Esophagus (tissue), 2 donors: ENCODE data around the gene RSPH3. TPM values are rescaled to one million over a fixed set of nuclear protein-coding genes. Genes with fewer than 3 reads are reported as not detected.
"Not testable (repeated sequence)": the region's sequence is repeated elsewhere in the genome, so short reads cannot be mapped to it uniquely, and the experiment has no call there.

Experiments
- H3K27ac ChIP-seq, 2 donors: one replicate each; pipeline ENCODE4 v1.5.1; 2013; ENCODE audit warnings: low read depth in 2 of 2, mild to moderate bottlenecking in 2 of 2, inconsistent platforms in 1 of 2, low read length in 1 of 2, moderate library complexity in 1 of 2
- H3K27me3 ChIP-seq, 2 donors: one replicate each; pipeline ENCODE4 v1.6.1; 2013; ENCODE audit warnings: low read length in 2 of 2, control low read depth in 1 of 2, mild to moderate bottlenecking in 1 of 2; ENCODE audit not compliant: insufficient read depth in 2 of 2, control insufficient read depth in 1 of 2
- H3K36me3 ChIP-seq, 2 donors: one replicate each; pipeline ENCODE4 v1.6.1; 2013; ENCODE audit warnings: low read length in 1 of 2; ENCODE audit not compliant: control insufficient read depth in 2 of 2, insufficient read depth in 2 of 2
- H3K4me1 ChIP-seq, 2 donors: one replicate each; pipeline ENCODE4 v1.6.1; 2013; ENCODE audit warnings: low read length in 1 of 2; ENCODE audit not compliant: control insufficient read depth in 2 of 2, insufficient read depth in 2 of 2
- H3K4me3 ChIP-seq, 2 donors: one replicate each; pipeline ENCODE4 v1.5.1; 2013; ENCODE audit warnings: low read length in 2 of 2, mild to moderate bottlenecking in 2 of 2, low read depth in 1 of 2, moderate library complexity in 1 of 2
- H3K9me3 ChIP-seq, 2 donors: one replicate each; pipeline ENCODE4 v1.6.1; 2013; ENCODE audit warnings: mild to moderate bottlenecking in 2 of 2, low read depth in 1 of 2, low read length in 1 of 2, moderate library complexity in 1 of 2; ENCODE audit not compliant: control insufficient read depth in 2 of 2, insufficient read depth in 1 of 2
- WGBS, 2 donors: extraction: QIAGEN DNeasy Blood & Tissue Kit; methylation state at CpG; one replicate each; pipeline ENCODE4 v1.1.7; 2013; 5-methylcytosine and 5-hydroxymethylcytosine counted together
- polyA plus RNA-seq, 2 donors: library from polyadenylated mRNA; stranded (reverse); fragments of 200-250 nt; gene quantifications; one replicate each; pipeline ENCODE4 v1.2.3, GENCODE V29; 2013
- donor health status: healthy with polysubstance abuse.
- donor health status: Bipolar disorder and iron deficiency.

The RSPH3 gene
- polyA plus RNA-seq, 2 donors: 6.1 to 6.3 TPM

DNA sequence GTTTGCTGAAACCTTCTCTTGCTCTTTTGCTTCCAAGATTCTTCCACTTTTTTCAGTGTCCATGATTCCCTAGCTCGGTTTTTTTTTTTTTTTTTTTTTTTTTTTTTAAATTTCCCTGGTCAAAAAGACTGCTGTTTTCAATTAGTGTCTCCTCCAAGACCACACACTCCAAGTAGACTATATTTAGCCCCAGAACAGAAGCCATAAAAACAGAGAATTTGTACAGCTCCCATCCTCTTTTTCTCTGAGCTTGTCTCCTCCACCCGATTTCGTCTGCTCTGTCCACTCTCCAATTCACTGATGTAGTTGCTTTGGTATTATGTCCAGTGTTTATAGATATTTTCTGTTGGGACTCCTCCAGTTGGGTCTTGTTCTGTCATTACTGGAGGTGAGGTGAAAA, 37.6 kb downstream of the RSPH3 start:
- WGBS, 2 donors: 84 to 93% methylated on average over 3 of the region's 3 CpGs
- Histone ChIP-seq H3K4me3 (no peak overlapping the region), H3K9me3 (no peaks in the 10 kb centered on the region), H3K4me1 (no peaks in the 10 kb centered on the region), H3K36me3 (no peaks in the 10 kb centered on the region), H3K27me3 (no peaks in the 10 kb centered on the region), H3K27ac (no peak overlapping the region)

DNA sequence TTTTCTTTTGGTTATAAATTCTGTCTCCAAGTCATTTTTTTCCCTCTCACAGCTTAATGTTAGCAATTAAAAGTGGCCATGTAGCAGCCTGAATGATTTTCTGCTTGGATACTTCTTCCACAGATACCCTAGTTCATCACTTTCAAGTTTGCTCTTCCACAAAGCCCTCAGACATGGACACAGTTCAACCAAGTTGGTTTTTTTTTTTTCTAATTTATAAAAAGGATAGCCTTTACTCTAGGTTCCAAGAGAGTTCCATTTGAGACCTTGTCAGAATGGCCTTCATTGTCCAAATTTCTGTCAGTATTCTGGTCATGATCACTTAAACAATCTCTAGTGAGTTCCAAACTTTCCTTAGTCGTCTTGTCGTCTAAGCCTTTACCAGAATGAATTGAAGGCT, 40.0 kb downstream of the RSPH3 start:
- WGBS, 2 donors: 79 to 80% methylated on average over 2 of the region's 2 CpGs
- Histone ChIP-seq H3K4me1 (no peaks in the 10 kb centered on the region), H3K4me3 (no peak overlapping the region), H3K36me3 (no peaks in the 10 kb centered on the region), H3K27ac (no peak overlapping the region), H3K9me3 (peaks cover 0 to 2% of the 10 kb centered on the region in 2 donors), H3K27me3 (no peaks in the 10 kb centered on the region)

DNA sequence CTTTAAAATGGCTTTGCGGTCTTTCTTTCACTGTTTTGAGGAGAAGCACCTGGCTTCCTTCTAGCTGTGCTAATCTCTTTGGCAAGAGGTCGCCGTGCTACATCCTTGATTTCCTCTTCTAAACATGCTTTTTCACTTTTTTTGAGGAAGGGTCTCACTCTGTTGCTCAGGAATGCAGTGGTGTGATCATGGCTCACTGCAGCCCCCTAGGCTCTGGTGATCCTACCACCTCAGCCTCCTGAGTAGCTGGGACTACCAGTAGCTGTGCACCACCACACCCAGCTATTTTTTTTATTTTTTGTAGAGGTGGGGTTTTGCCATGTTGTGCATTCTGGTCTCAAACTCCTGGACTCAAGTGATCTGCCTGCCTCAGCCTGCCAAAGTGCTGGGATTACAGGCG, 40.5 kb downstream of the RSPH3 start:
- H3K36me3 ChIP-seq: no peaks in the 10 kb centered on the region
- no peak overlapping the region for H3K27ac ChIP-seq
- WGBS, 2 donors: 63 to 78% methylated on average over 4 of the region's 4 CpGs
- H3K4me1 ChIP-seq: no peaks in the 10 kb centered on the region
- H3K4me3 ChIP-seq: no peak overlapping the region
- H3K27me3 ChIP-seq: no peaks in the 10 kb centered on the region
- peaks cover 0 to 2% of the 10 kb centered on the region in 2 donors for H3K9me3 ChIP-seq

DNA sequence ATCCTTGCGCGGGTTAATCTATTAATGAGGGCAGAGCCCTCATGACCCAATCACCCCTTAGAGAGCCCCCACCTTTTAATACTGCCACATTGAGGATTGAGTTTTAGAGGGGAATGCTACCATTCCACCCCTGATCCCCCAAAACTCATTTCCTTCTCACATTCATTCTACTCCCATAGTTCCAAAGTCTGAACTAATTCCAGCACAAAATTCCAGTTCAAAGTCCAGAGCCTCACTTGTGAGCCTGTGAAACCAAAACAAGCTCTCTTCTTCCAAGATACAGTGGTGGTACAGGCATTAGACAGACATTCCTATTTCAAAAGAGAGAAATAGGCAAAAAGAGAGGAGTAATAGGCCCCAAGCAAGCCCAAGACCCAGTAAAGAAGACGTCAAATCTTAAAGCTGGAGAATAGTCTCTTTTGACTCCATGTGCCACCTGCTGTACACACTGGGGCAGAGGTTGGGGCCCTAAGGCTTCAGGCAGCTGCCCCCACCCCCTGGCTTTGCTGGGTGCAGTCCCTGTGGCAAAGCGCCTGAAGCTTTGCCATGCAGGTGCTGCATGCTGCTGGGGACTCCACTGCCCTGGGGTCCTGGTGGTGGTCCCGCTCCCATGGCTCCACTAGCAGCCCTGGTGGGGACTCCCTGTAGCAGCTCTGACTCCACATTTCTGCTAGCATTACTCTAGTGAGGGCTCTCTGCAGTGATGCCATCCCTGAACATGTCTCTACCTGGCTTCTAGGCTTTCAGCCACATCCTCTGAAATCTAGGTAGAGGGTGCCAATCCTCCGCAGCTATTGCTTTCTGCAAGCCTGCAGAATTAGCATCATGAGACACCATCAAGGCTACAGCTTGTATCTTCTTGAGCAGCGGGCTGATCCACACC, 41.3 kb downstream of the RSPH3 start:
- Histone ChIP-seq H3K4me3 (no peak overlapping the region), H3K27ac (peak overlapping the region in 1 of 2 donors; percentile 24)
- 61 to 72% methylated on average over 7 of the region's 7 CpGs for WGBS, 2 donors

DNA sequence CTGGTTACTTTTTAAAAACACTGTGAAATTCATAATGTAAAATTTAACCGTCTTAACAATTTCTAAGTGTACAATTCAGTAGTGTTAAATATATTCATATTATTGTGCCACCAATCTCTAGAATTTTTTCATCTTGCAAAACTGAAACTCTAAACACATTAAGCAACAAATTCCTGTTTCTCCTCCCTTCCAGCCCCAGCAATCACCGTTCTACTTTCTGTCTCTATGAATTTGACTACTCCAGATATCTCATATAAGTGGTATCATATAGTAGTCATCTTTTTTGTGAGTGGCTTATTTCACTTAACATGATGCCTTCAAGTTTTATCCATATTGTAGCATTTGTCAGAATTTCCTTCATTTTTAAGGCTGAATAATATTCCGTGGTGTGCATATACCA, 44.7 kb downstream of the RSPH3 start:
- WGBS, 2 donors: 93 to 95% methylated on average over 3 of the region's 3 CpGs
- Histone ChIP-seq H3K9me3 (peaks cover 0 to 2% of the 10 kb centered on the region in 2 donors), H3K36me3 (no peaks in the 10 kb centered on the region)

More for the DNA sequence above, 41.3 kb downstream of the RSPH3 start:
- H3K9me3 ChIP-seq: peaks cover 0 to 2% of the 10 kb centered on the region in 2 donors
- H3K36me3 ChIP-seq: no peaks in the 10 kb centered on the region
- no peaks in the 10 kb centered on the region for H3K27me3 ChIP-seq
- H3K4me1 ChIP-seq: no peaks in the 10 kb centered on the region

DNA sequence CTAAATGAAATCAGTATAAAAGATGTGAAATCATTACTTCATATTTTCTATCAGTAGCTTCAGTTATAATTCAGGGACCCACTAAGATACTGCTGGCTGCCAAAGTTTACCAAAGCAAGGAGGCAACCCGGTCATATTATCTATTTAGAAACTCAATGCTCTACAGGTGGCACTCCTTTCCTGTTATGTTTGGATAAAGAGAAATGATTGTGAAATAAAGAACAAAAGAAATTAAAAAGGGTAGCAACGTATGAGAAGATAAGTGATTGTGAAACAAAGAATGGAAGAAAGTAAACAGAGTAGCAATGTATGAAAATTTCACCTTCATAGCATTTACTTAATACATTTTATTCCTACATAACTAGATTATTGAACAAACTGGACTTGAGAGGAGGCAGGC, 45.2 kb downstream of the RSPH3 start:
- Histone ChIP-seq H3K36me3 (no peaks in the 10 kb centered on the region), H3K27me3 (no peaks in the 10 kb centered on the region), H3K4me1 (no peaks in the 10 kb centered on the region), H3K9me3 (peaks cover 0 to 2% of the 10 kb centered on the region in 2 donors), H3K27ac (no peak overlapping the region), H3K4me3 (no peak overlapping the region)
- 33 to 34% methylated on average over 2 of the region's 2 CpGs for WGBS, 2 donors

More for the DNA sequence above, 44.7 kb downstream of the RSPH3 start:
- Histone ChIP-seq H3K27ac (no peak overlapping the region), H3K4me1 (no peaks in the 10 kb centered on the region), H3K27me3 (no peaks in the 10 kb centered on the region), H3K4me3 (no peak overlapping the region)

DNA sequence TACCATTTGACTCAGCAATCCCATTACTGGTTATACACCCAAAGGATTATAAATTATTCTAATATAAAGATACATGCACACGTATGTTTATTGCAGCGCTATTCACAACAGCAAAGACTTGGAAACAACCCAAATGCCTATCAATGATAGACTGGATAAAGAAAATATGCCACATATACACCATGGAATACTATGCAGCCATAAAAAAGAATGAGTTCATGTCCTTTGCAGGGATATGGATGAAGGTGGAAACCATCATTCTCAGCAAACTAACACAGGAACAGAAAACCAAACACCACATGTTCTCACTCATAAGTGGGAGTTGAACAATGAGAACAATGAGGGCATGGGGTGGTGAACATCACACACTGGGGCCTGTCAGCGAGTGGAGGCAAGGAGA, 48.0 kb downstream of the RSPH3 start:
- WGBS, 2 donors: 93 to 95% methylated on average over 3 of the region's 3 CpGs
- H3K4me1 ChIP-seq: not testable (repeated sequence)

DNA sequence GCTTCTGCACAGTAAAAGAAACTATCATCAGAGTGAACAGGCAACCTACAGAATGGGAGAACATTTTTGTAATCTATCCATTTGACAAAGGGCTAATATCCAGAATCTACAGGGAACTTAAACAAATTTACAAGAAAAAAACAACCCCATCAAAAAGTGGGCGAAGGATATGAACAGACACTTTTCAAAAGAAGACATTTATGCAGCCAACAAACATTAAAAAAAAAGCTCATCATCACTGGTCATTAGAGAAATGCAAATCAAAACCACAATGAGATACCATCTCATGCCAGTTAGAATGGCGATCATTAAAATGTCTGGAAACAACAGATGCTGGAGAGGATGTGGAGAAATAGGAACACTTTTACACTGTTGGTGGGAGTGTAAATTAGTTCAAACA, 48.4 kb downstream of the RSPH3 start:
- H3K27ac ChIP-seq, H3K4me3 ChIP-seq, H3K4me1 ChIP-seq, H3K36me3 ChIP-seq, H3K27me3 ChIP-seq, H3K9me3 ChIP-seq: not testable (repeated sequence)
- 95 to 97% methylated on average over 2 of the region's 2 CpGs for WGBS, 2 donors

More for the DNA sequence above, 48.0 kb downstream of the RSPH3 start:
- not testable (repeated sequence) for H3K27ac ChIP-seq, H3K9me3 ChIP-seq, H3K4me3 ChIP-seq, H3K36me3 ChIP-seq, H3K27me3 ChIP-seq

DNA sequence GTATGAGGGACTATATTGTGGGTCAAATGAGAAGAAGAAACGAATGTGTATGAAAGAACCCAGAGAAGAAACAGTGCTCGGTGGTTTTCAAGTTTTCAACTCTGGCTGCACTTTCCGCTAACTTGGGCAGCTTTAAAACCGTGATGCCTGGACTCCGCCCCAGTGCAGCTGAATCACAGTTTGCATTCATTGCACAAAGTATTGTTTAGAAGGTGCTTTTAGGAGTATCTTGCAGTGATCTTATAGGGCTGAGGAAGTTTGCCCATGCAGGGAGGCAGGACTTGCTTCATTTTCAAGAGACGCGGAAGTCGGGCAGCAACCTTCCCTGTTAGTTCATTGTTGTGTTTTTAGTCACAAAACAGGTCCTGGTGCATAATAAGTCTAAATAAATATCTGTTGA, 52.7 kb downstream of the RSPH3 start:
- Histone ChIP-seq H3K27ac (no peak overlapping the region), H3K4me3 (no peak overlapping the region), H3K9me3 (no peaks in the 10 kb centered on the region), H3K27me3 (no peaks in the 10 kb centered on the region), H3K4me1 (no peaks in the 10 kb centered on the region), H3K36me3 (no peaks in the 10 kb centered on the region)
- 85 to 92% methylated on average over 8 of the region's 8 CpGs for WGBS, 2 donors
